Measurements from ENCODE around the gene NLE1.

DNA sequence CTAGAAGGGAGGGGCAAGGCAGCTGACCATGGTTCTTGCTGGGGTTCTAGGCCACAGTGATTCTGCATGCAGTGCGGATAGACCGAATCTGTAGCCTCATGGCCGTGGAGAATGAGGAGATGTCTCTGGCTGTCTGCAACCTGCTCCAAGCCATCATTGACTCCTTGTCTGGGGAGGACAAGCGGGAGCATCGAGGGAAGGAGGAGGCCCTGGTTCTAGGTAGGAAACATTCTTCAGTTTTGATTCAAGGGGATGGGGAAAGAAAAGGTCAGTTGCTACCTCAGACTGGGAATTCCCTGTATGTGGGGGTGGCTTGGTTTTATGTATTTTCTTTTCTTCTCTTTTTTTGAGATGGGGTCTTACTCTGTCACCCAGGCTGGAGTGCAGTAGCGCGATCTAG is 13.1 kb upstream of the NLE1 start:
- TF ChIP-seq CTCF (IDR thresholded peaks at IDR 0.05 in 8 of 11, conservative IDR thresholded peaks at IDR 0.05 in 3 of 11) (no peak), POLR2A (IDR thresholded peaks at IDR 0.05) (no peak)

Measured in spleen (tissue), 7 donors.